ENCODE results near the gene PSEN2.
A peak's percentile ranks its signal among the peaks of the same experiment; 100 is the strongest.

Gene PSEN2

DNA sequence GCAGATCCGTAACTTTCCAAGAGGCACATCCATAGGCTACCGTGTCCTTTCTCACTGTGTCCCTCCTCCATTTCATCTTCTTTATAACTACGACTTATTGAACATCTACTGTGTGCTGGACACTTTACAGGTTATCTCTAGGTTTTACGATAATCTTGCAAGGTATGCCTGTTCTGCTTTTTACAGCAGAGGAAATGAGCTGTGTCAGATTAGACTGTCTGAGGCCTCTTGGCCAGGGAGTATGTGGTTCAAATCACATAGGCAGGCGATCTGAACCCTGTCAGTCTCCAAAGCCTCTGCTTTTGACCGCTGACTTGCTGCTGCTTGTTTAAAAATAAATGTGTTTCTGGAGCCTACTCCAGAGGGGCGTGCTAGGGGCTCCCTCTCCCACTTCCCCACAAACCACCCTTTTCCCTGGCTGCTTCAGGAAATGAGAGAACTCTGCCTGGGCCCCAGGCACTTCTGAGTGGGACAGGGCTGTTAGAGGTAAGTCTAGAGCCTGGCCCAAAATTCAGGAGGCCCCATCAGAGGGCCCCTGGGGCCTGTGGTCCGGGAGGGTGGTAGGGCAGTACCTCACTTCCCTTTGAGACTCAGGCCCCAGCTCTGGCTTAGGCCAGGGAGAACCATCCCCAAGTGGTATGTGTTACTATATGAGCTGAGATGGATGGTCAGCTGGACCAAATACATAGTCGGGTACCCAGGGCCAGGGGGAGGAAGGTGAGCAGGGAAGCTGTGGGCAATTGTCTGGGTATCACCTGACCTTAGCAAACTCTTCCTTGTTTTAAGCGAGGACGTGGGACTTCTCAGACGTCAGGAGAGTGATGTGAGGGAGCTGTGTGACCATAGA is 4.4 kb downstream of the PSEN2 start:
- H3K9ac ChIP-seq (ENCODE audit: low read depth in 1 of 2, low read length in 2 of 2) = no peak overlapping the region
- no peak overlapping the region for H3K4me3 ChIP-seq (ENCODE audit: low read length in 2 of 2)
- H3K36me3 ChIP-seq (ENCODE audit: control insufficient read depth in 2 of 2, insufficient read depth in 2 of 2, low read length in 2 of 2) = peaks cover 9 to 13% of the 10 kb centered on the region in 2 donors
- H3K4me1 ChIP-seq (ENCODE audit: control insufficient read depth in 2 of 2, insufficient read depth in 2 of 2, low read length in 2 of 2) = peaks cover 10 to 23% of the 10 kb centered on the region in 2 donors
- H3K27ac ChIP-seq (ENCODE audit: low read depth in 2 of 2, low read length in 2 of 2) = no peak overlapping the region
- H3K9me3 ChIP-seq (ENCODE audit: control insufficient read depth in 2 of 2, low read length in 2 of 2) = no peaks in the 10 kb centered on the region
- no peaks in the 10 kb centered on the region for H3K27me3 ChIP-seq (ENCODE audit: control insufficient read depth in 2 of 2, insufficient read depth in 2 of 2, low read length in 2 of 2)

- H3K4me1 ChIP-seq (ENCODE audit: control insufficient read depth in 2 of 2, insufficient read depth in 2 of 2, low read length in 2 of 2) = peaks cover 10 to 18% of the 10 kb centered on the region in 2 donors
- no peak overlapping the region for H3K9ac ChIP-seq (ENCODE audit: low read depth in 1 of 2, low read length in 2 of 2)
- peaks cover 15 to 18% of the 10 kb centered on the region in 2 donors for H3K36me3 ChIP-seq (ENCODE audit: control insufficient read depth in 2 of 2, insufficient read depth in 2 of 2, low read length in 2 of 2)
- no peaks in the 10 kb centered on the region for H3K9me3 ChIP-seq (ENCODE audit: control insufficient read depth in 2 of 2, low read length in 2 of 2)
- H3K27ac ChIP-seq (ENCODE audit: low read depth in 2 of 2, low read length in 2 of 2) = no peak overlapping the region
- H3K4me3 ChIP-seq (ENCODE audit: low read length in 2 of 2) = peak overlapping the region in 1 of 2 donors; percentile 40
- no peaks in the 10 kb centered on the region for H3K27me3 ChIP-seq (ENCODE audit: control insufficient read depth in 2 of 2, insufficient read depth in 2 of 2, low read length in 2 of 2)
Measured at GRCh38 chr1:226875641-226876295, 5.4 kb downstream of the PSEN2 start.

DNA sequence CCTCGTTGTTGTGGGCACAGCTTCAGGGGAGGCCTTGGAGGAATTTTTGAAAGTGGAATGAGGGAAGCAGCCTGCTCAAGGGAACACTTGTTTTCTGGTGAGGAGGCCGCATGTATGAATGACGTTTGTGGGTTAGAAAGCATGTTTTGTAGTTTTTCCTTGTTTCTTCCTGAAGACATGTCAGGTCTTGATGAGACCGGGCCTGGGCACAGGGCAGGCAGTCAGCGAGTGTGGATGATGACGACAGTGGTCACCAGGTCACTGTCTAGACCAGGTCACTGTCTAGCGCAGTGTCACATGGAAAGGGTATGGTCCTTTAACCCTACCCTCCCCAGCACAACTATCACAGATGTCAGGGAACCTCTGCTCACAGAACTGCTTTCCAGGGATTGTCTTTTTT is 7.3 kb downstream of the PSEN2 start:
- Histone ChIP-seq H3K4me3 (ENCODE audit: low read length in 2 of 2) (no peak overlapping the region), H3K27me3 (ENCODE audit: control insufficient read depth in 2 of 2, insufficient read depth in 2 of 2, low read length in 2 of 2) (no peaks in the 10 kb centered on the region), H3K4me1 (ENCODE audit: control insufficient read depth in 2 of 2, insufficient read depth in 2 of 2, low read length in 2 of 2) (peaks cover 9 to 15% of the 10 kb centered on the region in 2 donors), H3K9ac (ENCODE audit: low read depth in 1 of 2, low read length in 2 of 2) (no peak overlapping the region), H3K36me3 (ENCODE audit: control insufficient read depth in 2 of 2, insufficient read depth in 2 of 2, low read length in 2 of 2) (peaks cover 19 to 22% of the 10 kb centered on the region in 2 donors), H3K9me3 (ENCODE audit: control insufficient read depth in 2 of 2, low read length in 2 of 2) (no peaks in the 10 kb centered on the region), H3K27ac (ENCODE audit: low read depth in 2 of 2, low read length in 2 of 2) (no peak overlapping the region)

DNA sequence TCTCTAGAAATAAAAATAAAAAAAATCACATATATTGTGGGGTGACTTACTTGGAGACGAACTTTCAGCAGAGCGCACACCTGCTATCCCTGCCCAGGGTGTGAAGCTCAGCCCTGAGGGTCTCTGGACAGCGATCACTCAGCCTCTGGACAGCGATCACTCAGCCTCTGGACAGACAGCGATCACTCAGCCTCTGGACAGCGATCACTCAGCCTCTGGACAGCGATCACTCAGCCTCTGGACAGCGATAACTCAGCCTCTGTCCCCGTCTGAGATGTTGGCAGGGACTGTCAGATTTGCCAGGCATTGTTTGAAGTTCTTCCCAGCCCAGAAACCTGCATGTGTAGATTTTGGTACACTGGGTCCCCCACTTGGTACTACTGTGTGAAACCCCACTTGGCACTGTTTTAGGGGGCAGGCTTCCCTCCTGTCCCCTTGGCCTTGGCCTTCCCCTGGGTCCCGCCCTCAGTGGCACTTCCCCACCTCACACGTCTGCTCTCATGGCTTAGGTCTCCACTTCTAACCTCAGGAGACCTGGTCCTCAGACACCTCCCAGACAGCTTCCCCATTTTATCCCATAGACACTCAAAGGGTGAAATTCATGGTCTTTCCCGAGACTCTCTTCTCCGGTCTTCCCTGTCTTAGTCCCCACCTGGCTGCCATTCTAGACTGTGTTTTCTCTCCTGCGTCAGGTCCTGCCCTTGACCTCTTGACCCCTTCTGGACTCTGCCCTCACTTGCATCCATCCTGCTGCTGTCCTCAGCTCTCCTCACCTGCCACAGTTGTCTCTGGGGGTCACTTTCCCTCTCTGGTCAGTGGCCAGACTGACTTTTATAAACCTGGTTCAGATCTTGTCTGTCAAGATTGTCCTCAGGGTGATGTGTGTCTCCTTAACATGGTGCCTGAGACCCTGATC is 10.2 kb downstream of the PSEN2 start:
- Histone ChIP-seq H3K27me3 (ENCODE audit: control insufficient read depth in 2 of 2, insufficient read depth in 2 of 2, low read length in 2 of 2) (no peaks in the 10 kb centered on the region), H3K36me3 (ENCODE audit: control insufficient read depth in 2 of 2, insufficient read depth in 2 of 2, low read length in 2 of 2) (peaks cover 19 to 29% of the 10 kb centered on the region in 2 donors), H3K4me1 (ENCODE audit: control insufficient read depth in 2 of 2, insufficient read depth in 2 of 2, low read length in 2 of 2) (peaks cover 20 to 22% of the 10 kb centered on the region in 2 donors), H3K9me3 (ENCODE audit: control insufficient read depth in 2 of 2, low read length in 2 of 2) (no peaks in the 10 kb centered on the region), H3K4me3 (ENCODE audit: low read length in 2 of 2) (no peak overlapping the region), H3K27ac (ENCODE audit: low read depth in 2 of 2, low read length in 2 of 2) (no peak overlapping the region), H3K9ac (ENCODE audit: low read depth in 1 of 2, low read length in 2 of 2) (no peak overlapping the region)

- Histone ChIP-seq H3K27ac (ENCODE audit: low read depth in 2 of 2, low read length in 2 of 2) (peak overlapping the region in 1 of 2 donors; percentile 76), H3K9ac (ENCODE audit: low read depth in 1 of 2, low read length in 2 of 2) (no peak overlapping the region), H3K9me3 (ENCODE audit: control insufficient read depth in 2 of 2, low read length in 2 of 2) (no peaks in the 10 kb centered on the region), H3K27me3 (ENCODE audit: control insufficient read depth in 2 of 2, insufficient read depth in 2 of 2, low read length in 2 of 2) (no peaks in the 10 kb centered on the region), H3K4me1 (ENCODE audit: control insufficient read depth in 2 of 2, insufficient read depth in 2 of 2, low read length in 2 of 2) (peaks cover 16 to 20% of the 10 kb centered on the region in 2 donors), H3K4me3 (ENCODE audit: low read length in 2 of 2) (no peak overlapping the region), H3K36me3 (ENCODE audit: control insufficient read depth in 2 of 2, insufficient read depth in 2 of 2, low read length in 2 of 2) (peaks cover 19 to 32% of the 10 kb centered on the region in 2 donors)
Measured at GRCh38 chr1:226881515-226882185, 11.2 kb downstream of the PSEN2 start.

DNA sequence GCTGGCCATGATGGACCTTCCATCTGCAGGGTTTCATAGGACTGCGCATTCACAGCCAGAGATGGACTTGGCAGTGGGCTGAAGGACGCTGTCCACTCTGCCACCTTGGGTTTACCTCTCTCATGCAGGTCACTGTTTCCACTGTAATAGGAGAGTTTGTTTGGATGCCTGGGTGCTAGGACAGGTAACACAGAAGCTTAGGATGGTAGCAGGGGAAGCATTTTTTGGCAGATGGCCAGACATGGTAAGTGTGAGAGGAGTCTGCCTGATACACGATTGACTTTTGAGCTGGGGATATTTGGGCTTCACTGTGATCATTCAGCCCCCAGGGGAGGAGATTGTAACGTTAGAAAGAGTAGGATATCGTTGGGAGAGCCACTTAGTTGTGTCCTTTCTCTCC is 11.8 kb downstream of the PSEN2 start:
- peak overlapping the region; percentile 40 to 66 for H3K4me3 ChIP-seq (ENCODE audit: low read length in 2 of 2)
- peaks cover 16 to 20% of the 10 kb centered on the region in 2 donors for H3K4me1 ChIP-seq (ENCODE audit: control insufficient read depth in 2 of 2, insufficient read depth in 2 of 2, low read length in 2 of 2)
- H3K36me3 ChIP-seq (ENCODE audit: control insufficient read depth in 2 of 2, insufficient read depth in 2 of 2, low read length in 2 of 2) = peaks cover 16 to 28% of the 10 kb centered on the region in 2 donors
- no peaks in the 10 kb centered on the region for H3K27me3 ChIP-seq (ENCODE audit: control insufficient read depth in 2 of 2, insufficient read depth in 2 of 2, low read length in 2 of 2)
- peak overlapping the region; percentile 20 to 38 for H3K9ac ChIP-seq (ENCODE audit: low read depth in 1 of 2, low read length in 2 of 2)
- H3K9me3 ChIP-seq (ENCODE audit: control insufficient read depth in 2 of 2, low read length in 2 of 2) = no peaks in the 10 kb centered on the region
- H3K27ac ChIP-seq (ENCODE audit: low read depth in 2 of 2, low read length in 2 of 2) = peak overlapping the region; percentile 63 to 76

DNA sequence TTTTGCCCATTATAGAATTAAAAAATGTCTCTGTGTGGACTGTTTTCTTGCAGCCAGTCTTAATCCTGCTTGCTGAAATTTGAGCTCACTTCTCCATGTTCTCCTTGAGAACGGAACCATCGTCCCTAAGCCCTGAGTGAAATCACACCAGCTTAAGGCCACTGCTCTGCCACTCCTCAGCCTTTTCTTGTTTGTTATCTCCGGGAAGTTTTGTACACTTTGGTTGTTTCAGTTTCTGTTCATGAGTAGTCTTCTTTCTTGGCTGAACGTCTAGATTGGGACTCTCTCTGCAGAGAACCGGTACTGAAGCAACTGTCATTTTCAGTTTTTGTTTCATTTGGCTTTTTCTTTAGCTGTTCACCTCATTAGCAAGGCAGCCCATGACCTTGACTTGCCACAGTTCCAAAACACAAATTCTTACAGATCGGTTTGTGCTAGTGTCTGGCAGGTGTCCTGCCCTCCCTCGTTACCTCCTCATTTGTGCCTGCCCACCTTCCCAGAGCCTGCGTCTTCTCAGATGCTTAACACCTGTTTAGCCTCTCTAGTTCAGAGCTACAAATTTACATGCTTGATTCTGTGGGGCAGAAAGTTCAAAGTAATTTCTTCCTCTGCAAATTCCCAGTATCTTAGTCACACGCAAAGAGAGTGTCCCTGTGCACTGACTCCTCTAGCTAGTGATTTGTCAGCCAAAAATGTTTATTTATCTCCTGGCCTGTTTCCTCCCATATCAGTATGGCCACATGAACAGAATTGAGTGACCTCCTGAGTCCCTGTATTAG is 12.4 kb downstream of the PSEN2 start:
- H3K4me3 ChIP-seq (ENCODE audit: low read length in 2 of 2) = peak overlapping the region; percentile 40 to 66
- no peaks in the 10 kb centered on the region for H3K9me3 ChIP-seq (ENCODE audit: control insufficient read depth in 2 of 2, low read length in 2 of 2)
- H3K27me3 ChIP-seq (ENCODE audit: control insufficient read depth in 2 of 2, insufficient read depth in 2 of 2, low read length in 2 of 2) = no peaks in the 10 kb centered on the region
- peaks cover 16 to 27% of the 10 kb centered on the region in 2 donors for H3K36me3 ChIP-seq (ENCODE audit: control insufficient read depth in 2 of 2, insufficient read depth in 2 of 2, low read length in 2 of 2)
- peaks cover 16 to 20% of the 10 kb centered on the region in 2 donors for H3K4me1 ChIP-seq (ENCODE audit: control insufficient read depth in 2 of 2, insufficient read depth in 2 of 2, low read length in 2 of 2)
- H3K9ac ChIP-seq (ENCODE audit: low read depth in 1 of 2, low read length in 2 of 2) = peak overlapping the region; percentile 20 to 38
- peak overlapping the region; percentile 63 to 76 for H3K27ac ChIP-seq (ENCODE audit: low read depth in 2 of 2, low read length in 2 of 2)

GRCh38 chr1:226883630-226884029 is 13.2 kb downstream of the PSEN2 start:
- H3K4me1 ChIP-seq (ENCODE audit: control insufficient read depth in 2 of 2, insufficient read depth in 2 of 2, low read length in 2 of 2) = peaks cover 16 to 20% of the 10 kb centered on the region in 2 donors
- H3K9ac ChIP-seq (ENCODE audit: low read depth in 1 of 2, low read length in 2 of 2) = no peak overlapping the region
- H3K27ac ChIP-seq (ENCODE audit: low read depth in 2 of 2, low read length in 2 of 2) = peak overlapping the region in 1 of 2 donors; percentile 76
- no peak overlapping the region for H3K4me3 ChIP-seq (ENCODE audit: low read length in 2 of 2)
- H3K36me3 ChIP-seq (ENCODE audit: control insufficient read depth in 2 of 2, insufficient read depth in 2 of 2, low read length in 2 of 2) = peaks cover 13 to 35% of the 10 kb centered on the region in 2 donors
- no peaks in the 10 kb centered on the region for H3K27me3 ChIP-seq (ENCODE audit: control insufficient read depth in 2 of 2, insufficient read depth in 2 of 2, low read length in 2 of 2)
- H3K9me3 ChIP-seq (ENCODE audit: control insufficient read depth in 2 of 2, low read length in 2 of 2) = no peaks in the 10 kb centered on the region

- Histone ChIP-seq H3K27ac (ENCODE audit: low read depth in 2 of 2, low read length in 2 of 2) (no peak overlapping the region), H3K4me1 (ENCODE audit: control insufficient read depth in 2 of 2, insufficient read depth in 2 of 2, low read length in 2 of 2) (peaks cover 16 to 20% of the 10 kb centered on the region in 2 donors), H3K27me3 (ENCODE audit: control insufficient read depth in 2 of 2, insufficient read depth in 2 of 2, low read length in 2 of 2) (no peaks in the 10 kb centered on the region), H3K9me3 (ENCODE audit: control insufficient read depth in 2 of 2, low read length in 2 of 2) (no peaks in the 10 kb centered on the region), H3K36me3 (ENCODE audit: control insufficient read depth in 2 of 2, insufficient read depth in 2 of 2, low read length in 2 of 2) (peaks cover 14 to 39% of the 10 kb centered on the region in 2 donors), H3K4me3 (ENCODE audit: low read length in 2 of 2) (no peak overlapping the region), H3K9ac (ENCODE audit: low read depth in 1 of 2, low read length in 2 of 2) (no peak overlapping the region)
Measured at GRCh38 chr1:226884116-226884625, 13.8 kb downstream of the PSEN2 start.
